B cell (primary cell): Measurements from ENCODE around the gene GEMIN5. TPM values are rescaled to one million over a fixed set of nuclear protein-coding genes. Genes with fewer than 3 reads are reported as not detected.

ENCODE experiments used
- ATAC-seq: fragments of 200-7000 bp; cut with Tn5 transposase; one replicate; pipeline ENCODE4 v1.10.0; 2021; ENCODE audit warnings: low read depth, mild to moderate bottlenecking, moderate number of reproducible peaks, moderate library complexity
- CTCF ChIA-PET: fragments of 350-600 bp; sonication (Branson Sonifier 250); formaldehyde crosslinking; loops from one replicate; lab custom pipeline; 2021; ENCODE audit warnings: antibody characterized with exemption, inconsistent platforms; lab: Charles Lee
- POLR2A ChIA-PET: fragments of 350-600 bp; sonication (Branson Sonifier 250); formaldehyde crosslinking; loops from one replicate; lab custom pipeline; 2021; ENCODE audit warnings: antibody characterized with exemption; lab: Charles Lee
- DNase-seq: peaks from one replicate; pipeline ENCODE4 v3.0.0; 2013
- H2AFZ ChIP-seq: 2 replicates; pipeline ENCODE4 v1.6.1; 2012; ENCODE audit warnings: mild to moderate bottlenecking, low read depth, low read length; ENCODE audit not compliant: insufficient read depth, poor library complexity, severe bottlenecking
- H3K27ac ChIP-seq, 2 donors: 1 replicate in 1 of 2; 2 replicates in 1 of 2; pipeline ENCODE4 v1.5.1; 2012 to 2013; ENCODE audit warnings: low read length in 2 of 2, mild to moderate bottlenecking in 2 of 2, moderate library complexity in 1 of 2
- H3K27me3 ChIP-seq, 4 experiments: fragments of 200-600 bp in 1 of 4; sonication (generic) in 1 of 4; replicated peaks in 1 of 4; 1 replicate in 2 of 4; 2 replicates in 2 of 4; pipeline versions ENCODE4 v1.6.1 to v1.7.0; 2013 to 2016; ENCODE audit warnings: low read length in 3 of 4, mild to moderate bottlenecking in 2 of 4, mixed read lengths in 1 of 4, moderate library complexity in 1 of 4; ENCODE audit not compliant: insufficient read depth in 4 of 4, control insufficient read depth in 3 of 4; ENCODE audit errors: control extremely low read depth in 1 of 4
- H3K36me3 ChIP-seq, 2 experiments: replicated peaks in 1 of 2; 1 replicate in 1 of 2; 2 replicates in 1 of 2; pipeline versions ENCODE4 v1.6.1 to v1.7.1; 2013; ENCODE audit warnings: low read length in 1 of 2; ENCODE audit not compliant: insufficient read depth in 2 of 2, control insufficient read depth in 1 of 2; ENCODE audit errors: control extremely low read depth in 1 of 2, extremely low read depth in 1 of 2
- H3K4me1 ChIP-seq, 2 donors: fragments of 200-600 bp in 1 of 2; sonication (generic) in 1 of 2; 1 replicate in 1 of 2; 2 replicates in 1 of 2; pipeline versions ENCODE4 v1.5.1 to v1.6.1; 2013 to 2017; ENCODE audit warnings: low read length in 2 of 2; ENCODE audit not compliant: control insufficient read depth in 2 of 2, insufficient read depth in 2 of 2
- H3K4me2 ChIP-seq: replicated peaks from 2 replicates; pipeline ENCODE3; 2012; ENCODE audit warnings: mild to moderate bottlenecking, low read depth, low read length; ENCODE audit not compliant: poor library complexity, severe bottlenecking
- H3K4me3 ChIP-seq, 5 experiments: fragments of 200-600 bp in 1 of 5; sonication (generic) in 1 of 5; 1 replicate in 3 of 5; 2 replicates in 2 of 5; pipeline versions ENCODE4 v1.5.1 to v1.7.0; 2011 to 2016; ENCODE audit warnings: low read length in 4 of 5, mild to moderate bottlenecking in 4 of 5, low read depth in 2 of 5, control low read depth in 1 of 5, moderate library complexity in 1 of 5; ENCODE audit not compliant: insufficient read depth in 1 of 5; ENCODE audit errors: control extremely low read depth in 1 of 5, extremely low read depth in 1 of 5
- H3K79me2 ChIP-seq: fragments of 200-600 bp; sonication (generic); one replicate; pipeline ENCODE4 v1.6.0; 2016; ENCODE audit warnings: low read length; ENCODE audit not compliant: control insufficient read depth, insufficient read depth
- H3K9ac ChIP-seq: fragments of 200-600 bp; sonication (generic); 2 replicates; pipeline ENCODE4 v1.6.1; 2017; ENCODE audit warnings: mild to moderate bottlenecking, low read length, moderate library complexity
- H3K9me3 ChIP-seq, 3 donors: one replicate each; pipeline versions ENCODE4 v1.6.1 to v1.7.1; 2013; ENCODE audit warnings: low read length in 2 of 3; ENCODE audit not compliant: control insufficient read depth in 2 of 3, insufficient read depth in 1 of 3; ENCODE audit errors: control extremely low read depth in 1 of 3
- H4K20me1 ChIP-seq: 2 replicates; pipeline ENCODE4 v1.6.0; 2012; ENCODE audit warnings: mild to moderate bottlenecking, low read length; ENCODE audit not compliant: insufficient read depth, control insufficient read depth, poor library complexity, severe bottlenecking
- H3K27ac Mint-ChIP-seq: one replicate; pipeline ENCODE4 v1.8.0; 2021; ENCODE audit warnings: mixed read lengths
- H3K27me3 Mint-ChIP-seq: one replicate; pipeline ENCODE4 v1.8.0; 2021; ENCODE audit warnings: mixed read lengths
- H3K4me1 Mint-ChIP-seq: one replicate; pipeline ENCODE4 v1.8.0; 2021; ENCODE audit warnings: mixed read lengths
- H3K4me3 Mint-ChIP-seq: one replicate; pipeline ENCODE4 v1.8.0; 2021; ENCODE audit warnings: mixed read lengths
- H3K9me3 Mint-ChIP-seq: one replicate; pipeline ENCODE4 v1.8.0; 2022; ENCODE audit warnings: mixed read lengths; ENCODE audit not compliant: insufficient read depth
- CTCF ChIP-seq: fragments of 200-600 bp; IDR thresholded peaks from one replicate; pipeline ENCODE4 v1.8.0; 2022; ENCODE audit warnings: antibody characterized with exemption, mild to moderate bottlenecking
- EZH2 ChIP-seq: IDR thresholded peaks from 2 replicates; pipeline ENCODE4 v1.6.1; 2012; ENCODE audit warnings: borderline replicate concordance, low read depth, mild to moderate bottlenecking, moderate library complexity, low read length; ENCODE audit not compliant: insufficient read depth, poor library complexity, severe bottlenecking
- WGBS: methylation state at CpG from one replicate; pipeline ENCODE4 v1.1.5; 2013; ENCODE audit warnings: missing lambda C conversion rate; ENCODE audit not compliant: insufficient coverage; 5-methylcytosine and 5-hydroxymethylcytosine counted together
- intact Hi-C: fragments of 100-400 bp; cut with micrococcal nuclease; formaldehyde crosslinking; loops from one replicate; pipeline ENCODE4 v1.10.0; 2022
- polyA plus RNA-seq: library from polyadenylated mRNA; depleted of rRNA; stranded (reverse); fragments of >200 nt; gene quantifications from 2 replicates; pipeline ENCODE4 v1.2.3, GENCODE V29; 2012
- total RNA-seq, 2 donors: library from RNA; stranded (reverse); fragments of 120-200 nt in 1 of 2; gene quantifications; 1 replicate in 1 of 2; 2 replicates in 1 of 2; pipeline versions ENCODE4 v1.2.3 to v1.2.4, GENCODE V29; 2013 to 2022

The GEMIN5 gene
- total and polyA plus RNA-seq, 2 donors (not counting 1 experiment from before 2014, with no cell fraction given): 3.6 to 15.5 TPM

- intact Hi-C loops: no loop called here
- no peak overlapping the region for H3K9ac ChIP-seq
- no peak overlapping the region for H3K4me2 ChIP-seq
- ChIA-PET CTCF (no interaction called here), POLR2A (no interaction called here)
- ATAC-seq: no peak
- DNase-seq: no peak
- H3K27me3 ChIP-seq: no peaks in the 10 kb centered on the region
- H4K20me1 ChIP-seq: no peaks in the 10 kb centered on the region
- no peaks in the 10 kb centered on the region for H3K9me3 Mint-ChIP-seq
- H3K36me3 ChIP-seq: peaks cover 18 to 78% of the 10 kb centered on the region in 2 experiments
- H3K27me3 Mint-ChIP-seq: no peaks in the 10 kb centered on the region
- H3K9me3 ChIP-seq: no peaks in the 10 kb centered on the region
- H2AFZ ChIP-seq: no peak overlapping the region
- H3K4me1 ChIP-seq: no peaks in the 10 kb centered on the region
- TF ChIP-seq EZH2 (no peak), CTCF (no peak)
- H3K79me2 ChIP-seq: no peaks in the 10 kb centered on the region
- no peak overlapping the region for H3K27ac Mint-ChIP-seq
- no peaks in the 10 kb centered on the region for H3K4me1 Mint-ChIP-seq
- no CpG with 5 or more reads among the region's 4 CpGs for WGBS
- no peak overlapping the region for H3K4me3 ChIP-seq
- no peak overlapping the region for H3K4me3 Mint-ChIP-seq
- no peak overlapping the region for H3K27ac ChIP-seq
Observed at GRCh38 chr5:154898210-154898609, 39.8 kb downstream of the GEMIN5 start.

- no peak for DNase-seq
- no peak overlapping the region for H3K27ac ChIP-seq
Observed at GRCh38 chr5:154896562-154897165, 41.3 kb downstream of the GEMIN5 start.

More at GRCh38 chr5:154896562-154897165, 41.3 kb downstream of the GEMIN5 start:
- ATAC-seq: no peak
- intact Hi-C loops: no loop called here
- Histone ChIP-seq H3K4me3 (no peak overlapping the region), H3K9ac (no peak overlapping the region), H3K79me2 (no peaks in the 10 kb centered on the region), H3K9me3 (no peaks in the 10 kb centered on the region), H3K4me2 (no peak overlapping the region), H4K20me1 (no peaks in the 10 kb centered on the region), H3K4me1 (no peaks in the 10 kb centered on the region), H3K36me3 (peaks cover 21 to 72% of the 10 kb centered on the region in 2 experiments), H2AFZ (no peak overlapping the region), H3K27me3 (no peaks in the 10 kb centered on the region)
- Mint-ChIP-seq H3K27ac (no peak overlapping the region), H3K9me3 (no peaks in the 10 kb centered on the region), H3K27me3 (no peaks in the 10 kb centered on the region), H3K4me3 (no peak overlapping the region), H3K4me1 (no peaks in the 10 kb centered on the region)
- TF ChIP-seq CTCF (no peak), EZH2 (no peak)
- ChIA-PET POLR2A (no interaction called here), CTCF (no interaction called here)
